HL-60 (cell line): ENCODE data around the gene NR0B2.

ENCODE experiments used
- CTCF ChIP-seq: IDR thresholded peaks from one replicate; pipeline ENCODE4 v1.5.1; 2011; ENCODE audit warnings: low read length, control low read depth, inconsistent platforms; ENCODE audit not compliant: insufficient read depth
- GABPA ChIP-seq: IDR thresholded peaks from 2 replicates; pipeline ENCODE4 v1.6.1; 2012; ENCODE audit warnings: low read depth
- POLR2AphosphoS5 ChIP-seq: IDR thresholded peaks from 2 replicates; pipeline ENCODE4 v1.6.1; 2012; ENCODE audit warnings: low read depth
- SPI1 ChIP-seq: IDR thresholded peaks from 2 replicates; pipeline ENCODE4 v1.6.1; 2012; ENCODE audit warnings: low read depth, mild to moderate bottlenecking, borderline replicate concordance
- TF ChIP-seq, protein P1 (sequence below): IDR thresholded peaks from 2 replicates; pipeline ENCODE4 v1.6.1; 2012; ENCODE audit warnings: low read depth; ENCODE audit not compliant: insufficient replicate concordance

- TF ChIP-seq CTCF = no peak
- no peak for TF ChIP-seq POLR2AphosphoS5
- no peak for TF ChIP-seq GABPA
- TF ChIP-seq, protein P1, sequence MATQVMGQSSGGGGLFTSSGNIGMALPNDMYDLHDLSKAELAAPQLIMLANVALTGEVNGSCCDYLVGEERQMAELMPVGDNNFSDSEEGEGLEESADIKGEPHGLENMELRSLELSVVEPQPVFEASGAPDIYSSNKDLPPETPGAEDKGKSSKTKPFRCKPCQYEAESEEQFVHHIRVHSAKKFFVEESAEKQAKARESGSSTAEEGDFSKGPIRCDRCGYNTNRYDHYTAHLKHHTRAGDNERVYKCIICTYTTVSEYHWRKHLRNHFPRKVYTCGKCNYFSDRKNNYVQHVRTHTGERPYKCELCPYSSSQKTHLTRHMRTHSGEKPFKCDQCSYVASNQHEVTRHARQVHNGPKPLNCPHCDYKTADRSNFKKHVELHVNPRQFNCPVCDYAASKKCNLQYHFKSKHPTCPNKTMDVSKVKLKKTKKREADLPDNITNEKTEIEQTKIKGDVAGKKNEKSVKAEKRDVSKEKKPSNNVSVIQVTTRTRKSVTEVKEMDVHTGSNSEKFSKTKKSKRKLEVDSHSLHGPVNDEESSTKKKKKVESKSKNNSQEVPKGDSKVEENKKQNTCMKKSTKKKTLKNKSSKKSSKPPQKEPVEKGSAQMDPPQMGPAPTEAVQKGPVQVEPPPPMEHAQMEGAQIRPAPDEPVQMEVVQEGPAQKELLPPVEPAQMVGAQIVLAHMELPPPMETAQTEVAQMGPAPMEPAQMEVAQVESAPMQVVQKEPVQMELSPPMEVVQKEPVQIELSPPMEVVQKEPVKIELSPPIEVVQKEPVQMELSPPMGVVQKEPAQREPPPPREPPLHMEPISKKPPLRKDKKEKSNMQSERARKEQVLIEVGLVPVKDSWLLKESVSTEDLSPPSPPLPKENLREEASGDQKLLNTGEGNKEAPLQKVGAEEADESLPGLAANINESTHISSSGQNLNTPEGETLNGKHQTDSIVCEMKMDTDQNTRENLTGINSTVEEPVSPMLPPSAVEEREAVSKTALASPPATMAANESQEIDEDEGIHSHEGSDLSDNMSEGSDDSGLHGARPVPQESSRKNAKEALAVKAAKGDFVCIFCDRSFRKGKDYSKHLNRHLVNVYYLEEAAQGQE = no peak
- no peak for TF ChIP-seq SPI1
Measured at GRCh38 chr1:26894263-26894662, 19.5 kb downstream of the NR0B2 start.
